SK-N-SH (cell line): ENCODE data around the gene MYL6B. TPM values are rescaled to one million over a fixed set of nuclear protein-coding genes. Genes with fewer than 3 reads are reported as not detected.
"Not testable (repeated sequence)": the region's sequence is repeated elsewhere in the genome, so short reads cannot be mapped to it uniquely, and the experiment has no call there.

ENCODE experiments used
- CTCF ChIA-PET: fragments of 300-600, 350-600 bp; formaldehyde crosslinking; extraction: SDS; loops from one replicate; lab custom pipeline; 2021; lab: Yijun Ruan, JAX
- POLR2A ChIA-PET: fragments of 350-600 bp; sonication (Branson Sonifier 250); formaldehyde crosslinking; extraction: SDS; loops from one replicate; lab custom pipeline; 2020; ENCODE audit warnings: antibody characterized with exemption, inconsistent platforms; lab: Yijun Ruan, JAX
- DNase-seq: peaks from one replicate; pipeline ENCODE4 v3.0.0; 2012
- H2AFZ ChIP-seq: fragments of 200-600 bp; sonication (generic); 2 replicates; pipeline ENCODE4 v1.8.1; 2016; ENCODE audit warnings: antibody characterized with exemption, mild to moderate bottlenecking, low read depth
- H3F3A ChIP-seq: fragments of 200-600 bp; sonication (generic); replicated peaks from 2 replicates; pipeline ENCODE3; 2016; ENCODE audit warnings: antibody characterized with exemption, mild to moderate bottlenecking; ENCODE audit not compliant: insufficient read depth
- H3K27ac ChIP-seq, 2 experiments: fragments of 200-500 bp in 1 of 2; fragments of 200-600 bp in 1 of 2; sonication (Bioruptor generic) in 1 of 2; sonication (generic), shearing (Covaris generic) in 1 of 2; 2 replicates each; pipeline versions ENCODE4 v1.5.1 to v1.6.1; 2014 to 2016; ENCODE audit warnings: low read depth in 2 of 2, inconsistent platforms in 1 of 2, low read length in 1 of 2, mild to moderate bottlenecking in 1 of 2, mixed read lengths in 1 of 2
- H3K27me3 ChIP-seq: fragments of 200-600 bp; sonication (generic), shearing (Covaris generic); 2 replicates; pipeline ENCODE4 v1.6.1; 2016; ENCODE audit warnings: mixed run types; ENCODE audit not compliant: insufficient read depth
- H3K36me3 ChIP-seq, 2 experiments: fragments of 200-500 bp in 1 of 2; fragments of 200-600 bp in 1 of 2; sonication (Bioruptor generic) in 1 of 2; sonication (generic) in 1 of 2; replicated peaks in 1 of 2; 2 replicates each; pipeline versions ENCODE3 to v1.5.1; 2014 to 2016; ENCODE audit warnings: low read length in 1 of 2, mild to moderate bottlenecking in 1 of 2; ENCODE audit not compliant: insufficient read depth in 2 of 2, control insufficient read depth in 1 of 2
- H3K4me1 ChIP-seq, 2 experiments: fragments of 200-500 bp in 1 of 2; fragments of 200-600 bp in 1 of 2; sonication (Bioruptor generic) in 1 of 2; sonication (generic), shearing (Covaris generic) in 1 of 2; 2 replicates each; pipeline versions ENCODE4 v1.5.1 to v1.6.1; 2014 to 2016; ENCODE audit warnings: low read depth in 1 of 2, low read length in 1 of 2, mixed run types in 1 of 2; ENCODE audit not compliant: insufficient read depth in 2 of 2, control insufficient read depth in 1 of 2
- H3K4me2 ChIP-seq: fragments of 200-600 bp; sonication (generic), shearing (Covaris generic); 2 replicates; pipeline ENCODE4 v1.6.1; 2017; ENCODE audit warnings: mixed run types
- H3K4me3 ChIP-seq, 2 experiments: fragments of 200-500 bp in 1 of 2; fragments of 200-600 bp in 1 of 2; sonication (Bioruptor generic) in 1 of 2; sonication (generic), shearing (Covaris generic) in 1 of 2; 2 replicates each; pipeline versions ENCODE4 v1.5.1 to v1.8.1; 2014 to 2016; ENCODE audit warnings: low read depth in 2 of 2, inconsistent platforms in 1 of 2, low read length in 1 of 2, mild to moderate bottlenecking in 1 of 2, mixed read lengths in 1 of 2, moderate library complexity in 1 of 2
- H3K79me2 ChIP-seq: fragments of 200-600 bp; sonication (generic); 2 replicates; pipeline ENCODE4 v1.8.1; 2017; ENCODE audit warnings: mild to moderate bottlenecking; ENCODE audit not compliant: insufficient read depth
- H3K9ac ChIP-seq: fragments of 200-600 bp; sonication (generic); 2 replicates; pipeline ENCODE4 v1.6.1; 2017; ENCODE audit warnings: mixed run types
- H3K9me2 ChIP-seq: fragments of 200-600 bp; sonication (generic); 2 replicates; pipeline ENCODE4 v1.6.1; 2017; ENCODE audit warnings: mixed run types
- H3K9me3 ChIP-seq: fragments of 200-600 bp; sonication (generic); 2 replicates; pipeline ENCODE4 v1.6.1; 2017; ENCODE audit warnings: mixed run types, mild to moderate bottlenecking, moderate library complexity
- H4K20me1 ChIP-seq: fragments of 200-600 bp; sonication (generic); 2 replicates; pipeline ENCODE4 v1.6.1; 2017; ENCODE audit warnings: mild to moderate bottlenecking, mixed run types; ENCODE audit not compliant: insufficient read depth
- ELF1 ChIP-seq: IDR thresholded peaks from 2 replicates; pipeline ENCODE4 v1.4.0; 2012
- EP300 ChIP-seq, 2 experiments: IDR thresholded peaks; 2 replicates each; pipeline versions ENCODE4 v1.4.0 to v1.6.1; 2012; ENCODE audit warnings: borderline replicate concordance in 1 of 2, low read depth in 1 of 2, low read length in 1 of 2
- JUND ChIP-seq: IDR thresholded peaks from 2 replicates; pipeline ENCODE4 v1.4.0; 2012
- MAX ChIP-seq: IDR thresholded peaks from 2 replicates; pipeline ENCODE4 v1.4.0; 2012; ENCODE audit warnings: low read depth
- MXI1 ChIP-seq: IDR thresholded peaks from 2 replicates; pipeline ENCODE4 v1.6.1; 2012; ENCODE audit warnings: mild to moderate bottlenecking, low read depth, low read length, improper control_type of control experiment
- NFIC ChIP-seq: IDR thresholded peaks from 2 replicates; pipeline ENCODE4 v1.4.0; 2012; ENCODE audit warnings: borderline replicate concordance
- NRF1 ChIP-seq: IDR thresholded peaks from 2 replicates; pipeline ENCODE4 v1.6.1; 2012; ENCODE audit warnings: low read depth, mild to moderate bottlenecking, low read length
- POLR2AphosphoS5 ChIP-seq: IDR thresholded peaks from 2 replicates; pipeline ENCODE4 v1.6.1; 2012; ENCODE audit warnings: low read depth, low read length
- RAD21 ChIP-seq: IDR thresholded peaks from 2 replicates; pipeline ENCODE4 v1.6.1; 2012; ENCODE audit warnings: mild to moderate bottlenecking, low read length
- RFX5 ChIP-seq: IDR thresholded peaks from 2 replicates; pipeline ENCODE4 v1.6.1; 2012; ENCODE audit warnings: mild to moderate bottlenecking, improper control_type of control experiment, low read length
- SIN3A ChIP-seq: IDR thresholded peaks from 2 replicates; pipeline ENCODE4 v1.6.1; 2012; ENCODE audit warnings: low read depth, mild to moderate bottlenecking, low read length, moderate library complexity, borderline replicate concordance
- SMC3 ChIP-seq: IDR thresholded peaks from 2 replicates; pipeline ENCODE4 v1.6.1; 2012; ENCODE audit warnings: low read depth, low read length, improper control_type of control experiment
- TAF1 ChIP-seq: IDR thresholded peaks from 2 replicates; pipeline ENCODE4 v1.6.1; 2012; ENCODE audit warnings: low read depth, mild to moderate bottlenecking, low read length, moderate library complexity, borderline replicate concordance
- TCF12 ChIP-seq: IDR thresholded peaks from 2 replicates; pipeline ENCODE4 v1.4.0; 2012
- TEAD4 ChIP-seq: IDR thresholded peaks from 2 replicates; pipeline ENCODE4 v1.4.0; 2012; ENCODE audit warnings: mild to moderate bottlenecking, borderline replicate concordance; ENCODE audit not compliant: insufficient read depth
- WGBS: methylation state at CpG from one replicate; pipeline ENCODE4 v1.1.6; 2017; ENCODE audit warnings: low lambda C conversion rate; 5-methylcytosine and 5-hydroxymethylcytosine counted together
- polyA plus RNA-seq, 3 experiments: library from polyadenylated mRNA; depleted of rRNA; stranded (reverse); fragments of >200 nt; gene quantifications; 2 replicates each; pipeline ENCODE4 v1.2.3, GENCODE V29; 2012
- TF ChIP-seq, protein P1 (sequence below): IDR thresholded peaks from 2 replicates; pipeline ENCODE4 v1.4.0; 2012; ENCODE audit warnings: low read depth, borderline replicate concordance
- TF ChIP-seq, protein P2 (sequence below): fragments of 200-600 bp; sonication (generic); IDR thresholded peaks from 2 replicates; pipeline ENCODE4 v1.6.1; 2017; ENCODE audit warnings: antibody characterized with exemption, mild to moderate bottlenecking, moderate library complexity

MYL6B gene
- polyA plus RNA-seq, 1 of the 3 experiments (the other 2 are of a cell fraction) = 234 TPM

DNA sequence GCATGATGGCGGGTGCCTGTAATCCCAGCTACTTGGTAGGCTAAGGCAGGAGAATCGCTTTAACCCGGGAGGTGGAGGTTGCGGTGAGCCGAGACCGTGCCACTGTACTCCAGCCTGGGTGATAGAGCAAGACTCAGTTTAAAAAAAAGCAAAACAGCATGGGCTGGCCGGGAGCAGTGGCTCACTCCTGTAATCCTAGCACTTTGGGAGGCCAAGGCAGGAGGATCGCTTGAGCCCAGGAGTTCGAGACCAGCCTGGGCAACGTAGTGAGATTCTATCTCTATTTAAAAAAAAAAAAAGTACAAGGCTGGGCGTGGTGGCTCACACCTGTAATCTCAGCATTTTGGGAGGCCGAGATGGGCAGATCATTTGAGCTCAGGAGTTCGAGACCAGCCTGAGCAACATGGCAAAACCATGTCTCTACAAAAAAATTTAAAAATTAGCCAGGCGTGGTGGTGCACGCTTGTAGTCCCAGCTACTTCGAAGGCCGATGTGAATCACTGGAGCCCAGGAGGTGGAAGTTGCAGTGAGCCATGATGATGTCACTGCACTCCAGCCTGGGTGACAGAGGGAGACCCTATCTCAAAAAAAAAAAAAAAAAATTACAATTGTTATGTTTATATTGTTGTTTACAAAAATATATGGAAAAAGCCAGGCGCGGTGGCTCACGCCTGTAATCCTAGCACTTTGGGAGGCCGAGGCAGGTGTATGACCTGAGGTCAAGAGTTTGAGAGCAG lies 4.2 kb downstream of the MYL6B start:
- peak overlapping the region in 1 of 2 experiments; percentile 70; a peak in 2 of 4 replicates for H3K27ac ChIP-seq
- H3K4me3 ChIP-seq = peak overlapping the region in 1 of 2 experiments; percentile 58; a peak in 1 of 4 replicates
- H2AFZ ChIP-seq, H3K4me2 ChIP-seq, DNase-seq, H3K9me2 ChIP-seq, H3K9ac ChIP-seq, H3K9me3 ChIP-seq, H3K27me3 ChIP-seq: not testable (repeated sequence)
- 96% methylated on average over 21 of the region's 21 CpGs for WGBS
- peaks cover 24% of the 10 kb centered on the region for H4K20me1 ChIP-seq
- H3K36me3 ChIP-seq = peaks cover 28 to 34% of the 10 kb centered on the region in 2 experiments
- H3F3A ChIP-seq = peaks cover 39% of the 10 kb centered on the region
- peaks cover 33 to 43% of the 10 kb centered on the region in 2 experiments for H3K4me1 ChIP-seq
- H3K79me2 ChIP-seq = peaks cover 70% of the 10 kb centered on the region
- ChIA-PET CTCF (interaction anchor here (0.7 to 3.6 kb wide), 5 partner anchors 30 to 48 kb away, joined by 4 to 13 read pairs (median 8); partner anchors contain the start of genes SMARCC2 and ZC3H10), POLR2A (interaction anchor here (0.6 kb wide), 1 partner anchor 28 kb away, joined by 5 read pairs; no protein-coding TSS in a partner anchor)

DNA sequence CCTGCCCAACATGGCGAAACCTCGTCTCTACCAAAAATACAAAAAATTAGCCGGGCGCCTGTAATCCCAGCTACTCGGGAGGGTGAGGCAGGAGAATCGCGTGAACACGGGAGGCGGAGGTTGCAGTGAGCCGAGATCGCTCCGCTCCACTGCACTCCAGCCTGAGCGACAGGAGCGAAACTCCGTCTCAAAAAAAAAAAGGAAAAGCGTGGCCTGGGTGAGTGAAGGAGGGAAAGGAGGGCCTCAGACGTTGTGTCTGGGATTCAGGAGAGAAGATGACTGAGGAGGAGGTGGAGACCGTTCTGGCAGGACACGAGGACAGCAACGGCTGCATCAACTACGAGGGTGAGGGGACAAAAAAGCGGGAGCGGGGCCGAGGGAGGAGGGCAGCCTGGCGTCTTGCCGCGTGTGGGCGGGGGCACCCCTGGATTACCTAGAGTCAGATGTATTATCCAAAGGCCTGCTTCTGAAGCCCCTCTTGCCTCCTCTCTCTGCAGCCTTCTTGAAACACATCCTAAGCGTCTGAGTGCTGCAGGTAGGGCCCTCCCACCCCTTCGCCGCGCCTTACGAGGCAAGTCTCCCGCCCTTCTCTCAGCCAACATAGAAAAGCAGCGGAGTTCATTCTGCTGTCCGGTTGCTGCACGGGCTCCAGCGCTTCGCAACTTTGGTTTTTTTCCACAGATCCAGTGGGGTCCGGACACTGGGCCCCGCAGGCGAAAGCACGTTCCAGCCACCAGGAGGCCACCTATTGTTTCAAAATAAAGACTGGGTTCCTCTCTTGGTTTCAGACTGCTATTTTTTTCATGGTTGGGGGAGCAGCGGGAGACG lies 5.0 kb downstream of the MYL6B start:
- ChIA-PET POLR2A (interaction anchor here (0.6 to 2.5 kb wide), 5 partner anchors 29 to 110 kb away, joined by 3 to 19 read pairs (median 6); partner anchors contain the start of genes ESYT1, SMARCC2 and ZC3H10), CTCF (interaction anchor here (0.7 to 3.6 kb wide), 6 partner anchors 29 to 48 kb away, joined by 3 to 14 read pairs (median 10); partner anchors contain the start of genes ESYT1, SMARCC2 and ZC3H10)
- peaks cover 30% of the 10 kb centered on the region for H4K20me1 ChIP-seq
- peaks cover 31 to 43% of the 10 kb centered on the region in 2 experiments; a peak in 3 of 4 replicates for H3K4me1 ChIP-seq
- peak; percentile 49; the same call in 1 of the 2 replicates for TF ChIP-seq SIN3A
- TF ChIP-seq POLR2AphosphoS5 = peak; percentile 27; the same call in 1 of the 2 replicates
- TF ChIP-seq, protein P1, sequence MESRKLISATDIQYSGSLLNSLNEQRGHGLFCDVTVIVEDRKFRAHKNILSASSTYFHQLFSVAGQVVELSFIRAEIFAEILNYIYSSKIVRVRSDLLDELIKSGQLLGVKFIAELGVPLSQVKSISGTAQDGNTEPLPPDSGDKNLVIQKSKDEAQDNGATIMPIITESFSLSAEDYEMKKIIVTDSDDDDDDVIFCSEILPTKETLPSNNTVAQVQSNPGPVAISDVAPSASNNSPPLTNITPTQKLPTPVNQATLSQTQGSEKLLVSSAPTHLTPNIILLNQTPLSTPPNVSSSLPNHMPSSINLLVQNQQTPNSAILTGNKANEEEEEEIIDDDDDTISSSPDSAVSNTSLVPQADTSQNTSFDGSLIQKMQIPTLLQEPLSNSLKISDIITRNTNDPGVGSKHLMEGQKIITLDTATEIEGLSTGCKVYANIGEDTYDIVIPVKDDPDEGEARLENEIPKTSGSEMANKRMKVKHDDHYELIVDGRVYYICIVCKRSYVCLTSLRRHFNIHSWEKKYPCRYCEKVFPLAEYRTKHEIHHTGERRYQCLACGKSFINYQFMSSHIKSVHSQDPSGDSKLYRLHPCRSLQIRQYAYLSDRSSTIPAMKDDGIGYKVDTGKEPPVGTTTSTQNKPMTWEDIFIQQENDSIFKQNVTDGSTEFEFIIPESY = no peak
- no peak for TF ChIP-seq NRF1
- TF ChIP-seq JUND = no peak
- 0 out of 2 replicates have a peak, but pooled peaks have one; percentile 53 for TF ChIP-seq MAX
- peak; percentile 21; the same call in 1 of the 2 replicates for TF ChIP-seq SMC3
- 0 out of 2 replicates have a peak, but pooled peaks have one; percentile 27 for TF ChIP-seq TAF1
- TF ChIP-seq TCF12 = no peak
- 0 out of 2 replicates have a peak, but pooled peaks have one; percentile 32 for TF ChIP-seq TEAD4
- no peak for TF ChIP-seq ELF1
- TF ChIP-seq RAD21 = peak; percentile 18
- TF ChIP-seq NFIC = 0 out of 2 replicates have a peak, but pooled peaks have one; percentile 17
- no peak for TF ChIP-seq EP300 (IDR thresholded peaks at IDR 0.05; ENCODE audit: borderline replicate concordance in 1 of 2, low read depth in 1 of 2, low read length in 1 of 2)
- TF ChIP-seq MXI1 = peak; percentile 12; the same call in 1 of the 2 replicates
- TF ChIP-seq, protein P2, sequence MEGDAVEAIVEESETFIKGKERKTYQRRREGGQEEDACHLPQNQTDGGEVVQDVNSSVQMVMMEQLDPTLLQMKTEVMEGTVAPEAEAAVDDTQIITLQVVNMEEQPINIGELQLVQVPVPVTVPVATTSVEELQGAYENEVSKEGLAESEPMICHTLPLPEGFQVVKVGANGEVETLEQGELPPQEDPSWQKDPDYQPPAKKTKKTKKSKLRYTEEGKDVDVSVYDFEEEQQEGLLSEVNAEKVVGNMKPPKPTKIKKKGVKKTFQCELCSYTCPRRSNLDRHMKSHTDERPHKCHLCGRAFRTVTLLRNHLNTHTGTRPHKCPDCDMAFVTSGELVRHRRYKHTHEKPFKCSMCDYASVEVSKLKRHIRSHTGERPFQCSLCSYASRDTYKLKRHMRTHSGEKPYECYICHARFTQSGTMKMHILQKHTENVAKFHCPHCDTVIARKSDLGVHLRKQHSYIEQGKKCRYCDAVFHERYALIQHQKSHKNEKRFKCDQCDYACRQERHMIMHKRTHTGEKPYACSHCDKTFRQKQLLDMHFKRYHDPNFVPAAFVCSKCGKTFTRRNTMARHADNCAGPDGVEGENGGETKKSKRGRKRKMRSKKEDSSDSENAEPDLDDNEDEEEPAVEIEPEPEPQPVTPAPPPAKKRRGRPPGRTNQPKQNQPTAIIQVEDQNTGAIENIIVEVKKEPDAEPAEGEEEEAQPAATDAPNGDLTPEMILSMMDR = peak; percentile 76
- no peak for TF ChIP-seq RFX5
- DNase-seq = peak; percentile 63
- H3K36me3 ChIP-seq = peaks cover 36 to 40% of the 10 kb centered on the region in 2 experiments
- H3K9me2 ChIP-seq = no peaks in the 10 kb centered on the region
- peak overlapping the region; percentile 74 for H3K4me2 ChIP-seq
- H3K9ac ChIP-seq = peak overlapping the region; percentile 59; the same call in 1 of the 2 replicates
- 0 out of 2 replicates have a peak overlapping the region, but pooled peaks have one; percentile 48 for H2AFZ ChIP-seq
- peak overlapping the region; percentile 70 to 89 for H3K27ac ChIP-seq
- H3K9me3 ChIP-seq = no peaks in the 10 kb centered on the region
- WGBS = 35% methylated on average over 44 of the region's 45 CpGs
- peak overlapping the region; percentile 42 to 58 for H3K4me3 ChIP-seq
- H3F3A ChIP-seq = peaks cover 41% of the 10 kb centered on the region
- peaks cover 75% of the 10 kb centered on the region for H3K79me2 ChIP-seq
- no peaks in the 10 kb centered on the region for H3K27me3 ChIP-seq
